A673 (cell line): ENCODE measurements around the gene BRCA2.

Experiments
- CTCF ChIP-seq: fragments of 300-800, 200-600 bp; sonication (generic); conservative IDR thresholded peaks from 2 replicates; pipeline ENCODE4 v1.5.1; 2017; ENCODE audit warnings: low read depth, mild to moderate bottlenecking, antibody characterized with exemption, low read length, moderate library complexity, mixed read lengths
- EZH2 ChIP-seq: fragments of 200-600 bp; sonication (generic); IDR thresholded peaks from 2 replicates; pipeline ENCODE4 v1.6.1; 2017; ENCODE audit warnings: borderline replicate concordance, low read depth, mild to moderate bottlenecking, mixed read lengths, antibody characterized with exemption, low read length; ENCODE audit not compliant: poor library complexity, severe bottlenecking

- TF ChIP-seq CTCF (no peak), EZH2 (no peak)
These were observed 104.6 kb downstream of the BRCA2 start for GRCh38 chr13:32419862-32420261.
